Measurements from ENCODE around the gene MINPP1.
"Not testable (repeated sequence)": the region's sequence is repeated elsewhere in the genome, so short reads cannot be mapped to it uniquely, and the experiment has no call there.

Gene MINPP1

DNA sequence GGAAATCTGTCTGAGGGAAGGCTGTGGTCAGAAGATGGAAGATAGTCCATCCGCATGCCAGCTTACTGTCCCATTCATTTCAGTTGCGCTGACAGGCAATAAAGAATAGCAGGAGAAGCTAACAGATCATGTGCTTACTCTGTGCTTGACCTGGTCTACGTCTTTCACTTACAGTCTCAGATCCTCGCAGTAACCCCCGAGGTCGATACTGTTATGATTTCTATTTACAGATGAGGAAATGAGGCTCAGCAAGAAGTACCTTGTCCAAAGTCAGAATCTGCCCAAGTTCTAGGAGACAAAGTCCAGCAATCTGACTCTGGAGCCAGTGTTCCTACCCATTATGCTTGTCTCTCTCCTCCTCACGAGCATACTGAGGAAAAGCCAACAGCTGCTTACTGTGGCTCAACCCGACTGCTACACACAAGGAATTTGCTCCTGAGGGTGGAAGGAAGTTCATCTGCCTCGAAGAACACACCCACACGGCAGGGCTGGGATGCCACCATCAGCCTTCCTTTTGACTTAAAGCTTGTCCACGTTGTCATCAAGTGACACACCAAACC lies 74.2 kb downstream of the MINPP1 start:
- no peak for DNase-seq

DNA sequence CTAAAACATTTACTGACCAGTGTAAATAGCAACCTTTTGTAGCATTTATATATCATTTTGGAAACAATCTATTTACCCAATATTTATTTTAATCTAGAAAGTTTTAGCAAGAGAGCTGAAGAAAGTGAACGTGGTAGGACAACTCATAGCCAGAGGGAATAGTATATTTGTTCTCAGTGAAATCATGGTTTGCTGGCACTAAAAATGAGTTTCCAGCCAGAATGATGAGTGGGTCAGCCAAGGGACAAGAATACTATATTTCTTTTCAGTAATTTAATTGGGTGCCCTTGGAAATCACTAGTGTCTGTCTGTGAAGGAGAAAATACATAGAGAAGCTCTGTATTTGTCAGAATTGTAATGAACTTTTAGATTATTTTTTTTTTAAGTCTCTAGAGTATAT lies 74.9 kb downstream of the MINPP1 start:
- no peak for DNase-seq

DNA sequence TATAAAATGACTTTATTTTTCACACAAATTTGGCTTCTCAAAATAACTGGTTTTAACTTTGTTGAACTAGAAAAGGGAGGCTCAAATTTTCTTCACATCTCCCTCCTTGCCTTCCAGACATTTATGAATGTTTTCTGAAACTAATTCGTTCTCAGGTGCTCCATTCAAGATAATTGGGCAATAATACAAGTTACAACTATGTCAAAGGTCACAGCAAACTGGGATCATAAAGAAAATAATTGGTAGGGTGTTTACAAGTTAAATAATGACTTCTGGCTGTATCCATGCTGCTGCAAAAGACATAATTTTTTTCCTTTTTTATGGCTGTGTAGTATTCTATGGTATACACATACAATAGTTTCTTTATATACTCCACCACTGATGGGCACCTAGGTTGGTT lies 75.3 kb downstream of the MINPP1 start:
- DNase-seq, result no peak

DNA sequence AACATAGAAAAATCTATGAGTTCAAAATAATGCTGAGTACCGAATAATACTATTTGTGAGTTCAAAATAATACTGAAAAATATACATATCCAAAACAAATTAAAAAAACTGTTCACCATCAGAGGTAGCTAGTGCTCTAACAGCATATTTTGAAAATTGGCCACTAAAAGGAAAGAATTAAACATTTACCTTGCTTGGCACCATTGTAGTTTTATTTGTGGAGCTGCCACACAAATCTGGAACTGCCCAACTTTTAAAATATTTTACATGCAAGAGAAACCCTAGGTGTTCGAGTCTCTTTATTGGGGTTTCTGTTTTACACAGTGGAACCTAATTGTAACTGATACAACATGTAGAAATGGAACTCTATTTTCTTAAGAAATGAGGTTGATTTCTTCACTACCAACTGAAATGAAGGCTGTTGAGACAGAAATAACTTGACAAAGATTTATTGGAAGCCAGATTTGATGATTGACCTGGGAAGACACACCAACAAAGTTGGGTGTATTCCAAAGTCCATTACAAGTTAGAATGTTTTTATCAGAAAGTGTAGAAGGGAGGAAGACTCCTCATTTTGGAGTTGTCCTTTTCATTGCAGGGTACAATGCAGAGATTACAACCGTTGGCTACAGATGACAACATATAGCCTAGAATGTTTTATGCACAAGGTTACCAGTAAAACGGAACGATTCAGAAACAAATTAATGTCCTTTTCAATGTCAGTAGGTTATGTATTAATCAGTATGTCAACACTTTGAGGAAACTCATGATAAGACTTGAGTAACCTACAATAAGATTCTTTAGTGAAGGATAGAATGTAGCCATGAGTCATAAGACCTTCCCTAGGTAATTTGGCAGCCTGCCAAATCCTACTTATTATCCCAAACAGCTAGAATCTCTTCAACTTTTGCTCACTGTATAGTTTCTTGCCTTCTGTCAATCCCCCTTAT lies 81.1 kb downstream of the MINPP1 start:
- no peak for DNase-seq

DNA sequence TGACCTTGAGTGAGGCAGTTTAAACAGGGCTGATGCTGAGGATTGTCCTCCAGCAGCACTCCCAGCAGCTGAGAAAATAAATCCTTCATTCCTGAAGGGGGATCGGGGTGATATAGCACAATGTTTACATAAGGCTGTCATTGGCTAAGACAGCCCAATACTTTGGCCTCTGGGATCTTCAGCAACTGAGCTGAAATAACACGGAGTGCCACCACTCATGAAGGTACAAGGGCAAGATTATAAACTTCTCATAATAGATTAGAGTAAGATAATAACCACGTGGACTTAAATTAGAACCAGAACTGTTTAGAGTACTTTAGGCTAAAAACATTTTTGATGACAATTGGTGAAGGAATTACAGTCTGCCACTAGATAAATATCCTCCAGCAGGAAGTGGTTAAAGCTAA lies 85.0 kb downstream of the MINPP1 start:
- no peak for DNase-seq

DNA sequence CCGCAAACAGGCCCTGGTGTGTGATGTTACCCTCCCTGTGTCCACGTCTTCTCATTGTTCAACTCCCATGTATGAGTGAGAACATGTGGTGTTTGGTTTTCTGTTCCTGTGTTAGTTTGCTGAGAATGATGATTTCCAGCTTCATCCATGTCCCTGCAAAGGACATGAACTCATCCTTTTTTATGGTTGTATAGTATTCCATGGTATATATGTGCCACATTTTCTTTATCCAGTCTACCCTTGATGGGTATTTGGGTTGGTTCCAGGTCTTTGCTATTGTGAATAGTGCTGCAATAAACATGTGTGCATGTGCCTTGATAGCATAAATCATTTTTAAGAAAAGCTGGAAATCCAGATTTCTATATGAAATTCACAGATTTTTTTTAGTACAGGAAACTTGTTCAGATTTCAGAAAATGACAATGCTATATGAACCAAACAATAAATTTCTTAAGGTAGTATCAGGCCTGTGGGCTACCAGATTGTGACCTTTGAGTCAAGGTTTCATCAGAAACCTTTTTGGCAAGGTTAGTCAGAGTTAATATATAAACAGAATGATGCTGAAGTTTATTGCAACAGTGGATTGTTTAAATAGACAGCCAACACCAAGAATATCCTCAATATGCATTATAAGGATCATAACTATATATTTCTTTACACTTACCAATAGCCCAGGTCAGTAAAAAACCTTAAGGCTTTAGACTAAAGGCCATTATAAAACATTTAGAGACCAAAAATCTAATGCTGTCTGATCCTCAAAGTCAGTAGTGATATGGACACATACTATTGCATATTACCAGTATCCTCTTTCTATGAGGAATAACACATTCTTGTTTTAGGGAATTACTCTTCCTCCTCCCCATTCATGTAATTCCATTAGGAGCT lies 86.3 kb downstream of the MINPP1 start:
- no peak for DNase-seq

DNA sequence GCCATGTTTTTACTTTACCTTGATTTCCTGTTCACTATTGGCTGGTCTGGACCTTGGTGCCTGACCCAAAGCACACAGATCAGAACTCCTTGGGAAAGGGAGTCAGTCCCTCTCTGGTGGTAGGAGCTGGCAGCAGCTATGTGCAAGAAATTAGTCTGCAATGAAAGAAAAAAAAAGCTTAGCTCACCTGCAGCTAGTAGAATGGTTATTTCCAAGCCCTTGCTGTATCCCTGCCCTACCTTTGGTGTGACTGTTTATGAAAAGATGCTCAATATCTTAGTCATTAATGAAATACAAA lies 86.8 kb downstream of the MINPP1 start:
- DNase-seq, result no peak

DNA sequence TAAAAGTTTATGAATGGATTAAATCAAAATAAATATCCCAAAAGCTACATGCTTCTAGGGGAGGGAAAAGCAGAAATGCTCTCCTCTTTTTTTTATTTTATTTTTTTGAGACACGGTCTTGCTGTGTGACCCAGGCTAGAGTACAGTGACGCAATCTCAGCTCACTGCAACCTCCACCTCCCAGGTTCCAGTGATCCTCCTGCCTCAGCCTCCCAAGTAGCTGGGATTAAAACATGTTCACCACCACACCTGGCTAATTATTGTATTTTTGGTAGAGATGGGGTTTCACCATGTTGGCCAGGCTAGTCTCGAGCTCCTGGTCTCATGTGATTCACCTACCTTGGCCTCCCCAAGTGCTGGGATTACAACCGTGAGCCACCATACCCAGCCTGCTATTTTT lies 88.2 kb downstream of the MINPP1 start:
- DNase-seq, result not testable (repeated sequence)

DNA sequence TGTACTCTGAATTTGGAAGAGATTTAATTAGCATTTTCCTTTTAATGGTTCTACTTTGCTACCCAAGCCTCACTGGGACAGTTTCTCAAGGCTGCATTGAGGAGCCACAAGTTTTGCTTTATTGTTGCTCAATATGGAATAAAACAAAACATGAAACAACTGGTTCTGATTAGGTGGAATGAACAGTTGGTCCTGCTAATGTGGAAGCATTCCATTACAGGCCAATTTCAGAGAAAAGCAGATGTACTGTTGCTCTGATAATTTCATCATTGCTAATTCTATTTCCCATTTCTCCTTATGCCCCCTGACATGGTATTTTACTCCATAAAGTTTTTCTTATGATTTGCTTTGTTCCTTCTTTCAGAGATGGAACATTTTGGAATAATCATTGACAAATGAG lies 89.0 kb downstream of the MINPP1 start:
- no peak for DNase-seq

DNA sequence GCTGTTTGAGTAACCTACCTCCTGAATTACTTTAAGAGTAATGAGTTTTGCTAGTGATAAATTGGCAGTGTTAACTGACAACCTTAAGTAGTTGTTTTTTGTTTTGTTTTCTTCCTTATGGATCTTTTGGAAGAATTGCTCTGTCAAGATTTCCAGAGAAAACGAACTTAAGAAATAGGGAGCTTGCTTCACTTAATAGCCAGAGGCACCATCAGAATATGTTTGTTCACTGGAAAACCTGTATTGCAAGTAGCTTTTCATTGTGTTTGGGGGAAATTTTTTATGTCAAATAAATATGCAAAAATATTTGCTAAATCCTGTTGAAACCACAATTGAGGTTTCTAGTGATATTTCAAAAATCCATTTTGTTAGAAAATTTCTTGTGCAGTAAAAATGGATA lies 89.5 kb downstream of the MINPP1 start:
- no peak for DNase-seq

DNA sequence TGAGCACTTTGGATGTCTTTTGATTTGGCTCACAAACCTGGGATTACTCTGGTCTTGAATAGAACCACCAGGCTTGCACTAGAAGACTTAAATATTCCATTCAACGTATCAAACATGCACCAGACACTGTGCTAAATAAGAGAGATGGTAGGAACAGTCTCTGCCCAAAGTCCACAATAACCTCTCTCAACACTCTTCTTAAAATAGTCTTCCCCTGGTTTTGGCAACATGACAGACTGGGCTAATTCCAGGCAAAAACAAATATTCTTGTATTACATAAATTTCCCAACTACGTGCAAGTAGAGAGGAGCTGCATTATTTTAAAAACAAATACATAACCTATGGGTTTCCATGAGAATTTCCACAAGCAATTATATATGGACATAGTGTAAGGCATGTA lies 90.2 kb downstream of the MINPP1 start:
- no peak for DNase-seq

DNA sequence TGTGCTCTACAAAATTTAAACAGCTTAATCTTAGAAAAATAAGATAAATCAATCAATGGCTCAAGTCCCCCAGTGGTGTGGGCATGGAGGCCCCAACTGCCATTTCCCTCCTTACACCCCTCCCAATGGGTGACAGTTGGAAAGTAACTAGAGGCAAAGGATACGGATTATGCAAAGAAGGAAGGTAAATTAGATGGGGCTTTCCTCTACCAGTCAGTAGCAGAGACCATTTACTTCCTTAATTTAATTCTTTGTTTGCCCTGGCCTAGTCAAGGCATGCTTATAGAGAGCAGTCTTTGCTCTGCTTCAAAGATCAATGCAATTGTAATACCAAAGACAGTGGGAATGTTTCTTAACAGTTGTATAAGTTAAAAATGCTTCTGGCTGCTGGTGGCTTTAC lies 91.7 kb downstream of the MINPP1 start:
- DNase-seq, result no peak

DNA sequence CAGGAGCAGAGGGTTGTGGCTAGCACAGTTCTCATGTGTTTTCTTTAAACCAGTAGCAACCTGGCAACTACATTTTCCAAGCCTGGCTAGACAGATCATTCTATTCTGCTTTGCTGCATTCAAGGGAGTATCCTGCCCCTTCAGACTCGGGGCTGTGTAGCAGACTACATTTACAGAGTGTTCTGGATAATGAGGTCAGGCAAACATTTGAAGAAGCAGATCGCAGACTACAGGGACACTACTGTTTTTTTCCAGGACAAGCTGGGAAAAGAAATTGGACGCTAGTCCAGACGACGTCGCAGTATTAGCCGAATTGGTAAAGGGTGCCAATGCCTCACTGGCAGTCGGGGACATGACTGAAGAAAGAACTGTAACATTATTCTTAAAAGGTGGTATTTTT lies 94.0 kb downstream of the MINPP1 start:
- DNase-seq, result no peak

DNA sequence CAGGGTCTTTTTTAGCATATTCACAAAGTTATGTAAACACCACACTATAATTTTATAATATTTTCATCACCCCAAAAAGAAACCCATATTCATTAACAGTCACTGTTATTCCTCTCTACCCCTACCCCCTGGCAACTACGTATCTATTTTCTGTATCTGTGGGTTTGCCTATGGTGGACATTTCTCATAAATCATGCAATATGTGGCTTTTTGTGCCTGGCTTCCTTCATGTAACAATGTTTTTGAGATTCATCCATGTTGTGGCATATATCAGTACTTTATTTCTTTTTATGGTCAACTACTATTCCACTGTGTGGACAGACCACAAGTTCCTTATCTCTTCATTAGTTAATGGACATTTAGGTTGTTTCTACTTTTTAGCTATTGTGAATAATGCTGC lies 95.9 kb downstream of the MINPP1 start:
- DNase-seq, result no peak
